GM19324 (cell line): ENCODE data around the gene TMBIM6.

Source experiments
- ATAC-seq: cut with Tn5 transposase; IDR thresholded peaks from one replicate; pipeline ENCODE4 v1.9.1; 2021; ENCODE audit warnings: mild to moderate bottlenecking, moderate library complexity; ENCODE audit not compliant: unreplicated experiment, low FRiP score

Gene TMBIM6

DNA sequence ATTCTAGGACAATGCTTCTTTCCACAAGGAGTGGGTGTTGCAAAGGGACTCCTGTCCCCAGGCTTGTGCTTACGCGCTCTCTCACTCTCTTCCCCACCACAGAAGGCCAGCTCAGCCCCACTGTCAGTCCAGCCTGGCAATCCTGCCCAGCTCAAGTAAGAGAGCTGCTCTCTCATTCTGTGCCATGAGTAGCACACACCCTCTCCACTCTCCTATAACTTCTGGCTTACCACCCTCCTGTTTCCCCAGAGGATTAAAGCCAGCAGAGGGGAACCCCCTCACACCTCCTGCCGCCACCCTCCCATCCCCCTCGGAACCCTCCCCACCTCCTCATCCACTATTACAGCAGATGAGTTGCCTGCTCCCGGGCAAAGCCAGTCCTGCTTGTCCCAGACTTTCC is 69.8 kb downstream of the TMBIM6 start:
- no peak for ATAC-seq

DNA sequence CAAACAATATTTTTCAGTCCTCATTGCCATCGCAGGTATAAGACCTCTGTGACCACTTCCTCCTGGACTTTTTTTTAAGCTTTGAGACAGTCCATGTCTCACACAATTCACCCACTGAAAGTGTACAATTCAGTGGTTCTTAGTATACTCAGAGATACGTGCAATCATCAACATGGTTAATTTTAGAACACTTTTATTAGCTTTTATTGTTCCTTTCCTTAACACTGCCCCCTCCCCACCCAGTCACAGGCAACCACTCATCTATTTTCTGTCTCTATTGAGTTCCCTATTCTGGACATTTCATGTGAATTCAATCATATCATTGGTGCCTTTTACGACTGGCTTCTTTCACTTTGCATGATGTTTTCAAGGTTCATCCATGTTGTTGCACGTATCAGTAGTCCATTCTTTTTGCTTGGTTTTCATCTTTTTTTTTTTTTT is 70.6 kb downstream of the TMBIM6 start:
- ATAC-seq: no peak

DNA sequence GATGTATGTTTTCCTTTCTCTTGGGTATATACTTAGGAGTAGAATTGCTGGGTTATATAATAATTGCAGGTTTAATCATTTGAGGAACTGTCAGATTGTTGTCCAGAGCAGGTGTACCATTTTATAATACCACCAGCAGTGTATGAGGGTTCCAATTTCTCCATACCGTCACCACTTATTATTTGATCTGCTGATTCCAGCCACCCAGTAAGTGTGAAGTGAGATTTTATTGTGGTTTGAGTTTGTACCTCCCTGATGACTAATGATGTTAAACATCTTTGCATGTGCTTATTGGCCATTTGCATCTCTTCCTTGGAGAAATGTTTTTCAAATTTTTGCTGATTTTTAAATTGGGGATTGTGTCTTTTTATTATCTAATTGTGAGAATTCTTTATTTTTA is 71.8 kb downstream of the TMBIM6 start:
- no peak for ATAC-seq
